ENCODE data around the gene PCBD2.

- TF ChIP-seq CTCF (conservative IDR thresholded peaks at IDR 0.05) (no peak), ZFX (IDR thresholded peaks at IDR 0.05) (no peak)
Observed at GRCh38 chr5:134892282-134892681, 12.6 kb upstream of the PCBD2 start.
